Measurements from ENCODE around the gene HYAL2. TPM values are rescaled to one million over a fixed set of nuclear protein-coding genes. Genes with fewer than 3 reads are reported as not detected.

The HYAL2 gene
- total RNA-seq, 1 donor, result 27.0 TPM

- DNase-seq (ENCODE audit: low read depth), result no peak
- H3K4me3 ChIP-seq (ENCODE audit: low read depth, low read length), result peak overlapping the region; percentile 96
- TF ChIP-seq CTCF (IDR thresholded peaks at IDR 0.05; ENCODE audit: insufficient read depth, low read length), result no peak
Measured at GRCh38 chr3:50355829-50356552, 33.4 kb upstream of the HYAL2 start.

GRCh38 chr3:50354850-50355249, 32.3 kb upstream of the HYAL2 start:
- TF ChIP-seq CTCF (IDR thresholded peaks at IDR 0.05; ENCODE audit: insufficient read depth, low read length), result no peak
- H3K4me3 ChIP-seq (ENCODE audit: low read depth, low read length), result no peak overlapping the region
- no peak for DNase-seq (ENCODE audit: low read depth)

GRCh38 chr3:50354186-50354764, 31.7 kb upstream of the HYAL2 start:
- no peak for TF ChIP-seq CTCF (IDR thresholded peaks at IDR 0.05; ENCODE audit: insufficient read depth, low read length)
- no peak overlapping the region for H3K4me3 ChIP-seq (ENCODE audit: low read depth, low read length)

GRCh38 chr3:50353245-50354004, 30.9 kb upstream of the HYAL2 start:
- H3K4me3 ChIP-seq (ENCODE audit: low read depth, low read length), result no peak overlapping the region
- no peak for DNase-seq (ENCODE audit: low read depth)
- no peak for TF ChIP-seq CTCF (IDR thresholded peaks at IDR 0.05; ENCODE audit: insufficient read depth, low read length)

More at GRCh38 chr3:50354186-50354764, 31.7 kb upstream of the HYAL2 start:
- DNase-seq (ENCODE audit: low read depth), result no peak

GRCh38 chr3:50352781-50353180, 30.2 kb upstream of the HYAL2 start:
- peak; percentile 30 for TF ChIP-seq CTCF (IDR thresholded peaks at IDR 0.05; ENCODE audit: insufficient read depth, low read length)
- no peak overlapping the region for H3K4me3 ChIP-seq (ENCODE audit: low read depth, low read length)
- peak; percentile 21 for DNase-seq (ENCODE audit: low read depth)

GRCh38 chr3:50351323-50351697, 28.8 kb upstream of the HYAL2 start:
- no peak for TF ChIP-seq CTCF (IDR thresholded peaks at IDR 0.05; ENCODE audit: insufficient read depth, low read length)
- DNase-seq (ENCODE audit: low read depth), result no peak
- peak overlapping the region; percentile 98 for H3K4me3 ChIP-seq (ENCODE audit: low read depth, low read length)
